ENCODE results near the gene CNPY3. TPM values are rescaled to one million over a fixed set of nuclear protein-coding genes. Genes with fewer than 3 reads are reported as not detected.
A peak's percentile ranks its signal among the peaks of the same experiment; 100 is the strongest.

CNPY3 gene
- total and polyA plus RNA-seq, 2 of the 13 experiments (the other 11 are each of a cell fraction or from before 2014, with no cell fraction given) = 42.3 to 60.2 TPM

DNA sequence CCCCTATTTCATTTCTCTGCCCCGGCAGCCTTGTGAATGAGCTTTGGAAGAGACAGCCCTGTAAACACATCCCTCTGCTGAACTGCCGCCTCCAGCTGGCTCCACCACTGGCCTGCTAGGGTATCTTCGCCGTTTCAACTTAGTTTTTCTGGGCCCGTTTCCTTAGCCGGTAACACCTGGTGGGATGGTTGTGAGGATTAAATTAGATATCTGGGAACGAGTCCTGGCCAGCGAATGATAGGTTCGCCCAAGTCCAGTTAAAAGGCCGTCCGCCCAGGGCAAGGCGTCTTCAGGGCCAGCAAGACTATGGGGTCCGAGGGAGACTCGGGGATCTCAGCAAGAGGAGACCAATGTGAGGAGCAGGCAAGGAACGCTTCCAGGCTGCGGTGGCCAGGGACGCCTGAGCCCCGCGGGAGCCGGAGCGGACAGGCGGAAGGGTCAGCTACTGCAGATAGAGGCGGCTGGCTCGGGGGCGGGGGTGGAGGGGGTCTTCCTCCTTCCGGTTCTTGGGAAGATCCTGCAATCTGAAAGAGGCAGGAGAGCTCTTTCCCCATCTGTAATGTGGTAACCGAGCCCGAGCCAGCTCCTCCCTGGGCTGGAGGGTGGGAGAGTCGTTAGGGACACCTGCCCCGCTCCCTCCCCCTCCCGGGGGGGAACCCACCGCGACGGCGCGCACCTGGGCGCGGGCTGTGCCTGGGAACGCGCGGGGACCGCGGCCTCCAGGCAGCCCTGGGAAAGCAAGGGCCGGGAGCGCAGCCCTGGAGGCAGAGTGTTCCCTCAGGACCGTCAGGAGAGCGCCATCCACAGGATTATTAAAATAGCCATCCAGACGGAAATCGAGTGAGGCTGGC lies 17.9 kb upstream of the CNPY3 start (continued):
- 0 out of 2 replicates have a peak, but pooled peaks have one; percentile 19 for TF ChIP-seq ZNF350 (CRISPR knock-in tag; IDR thresholded peaks at IDR 0.05; ENCODE audit: borderline replicate concordance, low read depth)
- peak; percentile 52 for TF ChIP-seq ZSCAN25 (CRISPR knock-in tag; IDR thresholded peaks at IDR 0.05)
- no peak for TF ChIP-seq KLF6 (CRISPR knock-in tag; IDR thresholded peaks at IDR 0.05)
- TF ChIP-seq MYC (CRISPR knock-in tag; IDR thresholded peaks at IDR 0.05; ENCODE audit: borderline replicate concordance) = peak; percentile 26
- TF ChIP-seq ARNT2 (CRISPR knock-in tag; IDR thresholded peaks at IDR 0.05; ENCODE audit: low read depth) = peak; percentile 46; the same call in 1 of the 2 replicates
- TF ChIP-seq ZNF280D (CRISPR knock-in tag; IDR thresholded peaks at IDR 0.05) = 0 out of 2 replicates have a peak, but pooled peaks have one; percentile 60
- TF ChIP-seq SMAD1 (CRISPR knock-in tag; IDR thresholded peaks at IDR 0.05; ENCODE audit: borderline replicate concordance, low read depth) = peak; percentile 71; the same call in 1 of the 2 replicates
- no peak for TF ChIP-seq HNF4A (CRISPR knock-in tag; IDR thresholded peaks at IDR 0.05)
- 0 out of 2 replicates have a peak, but pooled peaks have one; percentile 12 for TF ChIP-seq ZNF263 (CRISPR knock-in tag; IDR thresholded peaks at IDR 0.05)
- TF ChIP-seq YEATS4 (CRISPR knock-in tag; IDR thresholded peaks at IDR 0.05; ENCODE audit: borderline replicate concordance) = 0 out of 2 replicates have a peak, but pooled peaks have one; percentile 38
- no peak for TF ChIP-seq ARID2 (CRISPR knock-in tag; IDR thresholded peaks at IDR 0.05; ENCODE audit: borderline replicate concordance)
- TF ChIP-seq CHD4 (IDR thresholded peaks at IDR 0.05; ENCODE audit: borderline replicate concordance, low read length) = no peak
- no peak for TF ChIP-seq ZNF234 (CRISPR knock-in tag; conservative IDR thresholded peaks at IDR 0.05)
- TF ChIP-seq ZNF609 (CRISPR knock-in tag; IDR thresholded peaks at IDR 0.05; ENCODE audit: borderline replicate concordance) = no peak
- TF ChIP-seq KDM2A (CRISPR knock-in tag; IDR thresholded peaks at IDR 0.05; ENCODE audit: borderline replicate concordance, low read depth) = peak; percentile 45; the same call in 1 of the 2 replicates
- no peak for TF ChIP-seq MYNN (CRISPR knock-in tag; IDR thresholded peaks at IDR 0.05; ENCODE audit: low read depth)
